Endothelial cell of umbilical vein (primary cell): ENCODE results near the gene EARS2. TPM values are rescaled to one million over a fixed set of nuclear protein-coding genes. Genes with fewer than 3 reads are reported as not detected.

Source experiments
- BruUV-seq: library from RNA; stranded (reverse); fragments of 400-500 nt; replicated peaks from 2 replicates; lab custom pipeline; 2021; lab: Mats Ljungman, UMichigan
- CTCF ChIA-PET: fragments of 300-600, 350-600 bp; sonication (Branson Sonifier 250); formaldehyde crosslinking; loops from one replicate; lab custom pipeline; 2021; ENCODE audit warnings: antibody characterized with exemption, inconsistent platforms; lab: Charles Lee
- POLR2A ChIA-PET: fragments of 300-600, 350-600 bp; sonication (Branson Sonifier 250); formaldehyde crosslinking; loops from one replicate; lab custom pipeline; 2021; ENCODE audit warnings: antibody characterized with exemption, inconsistent platforms; lab: Charles Lee
- DNase-seq: peaks from one replicate; pipeline ENCODE4 v3.0.0-alpha.2; 2011; ENCODE audit warnings: low read depth, low spot score
- FAIRE-seq: peaks from 2 replicates; lab custom pipeline; 2011; peaks lifted over from hg19 to GRCh38; lab: Jason Lieb, UNC
- H2AFZ ChIP-seq: 2 replicates; pipeline ENCODE4 v1.6.0; 2012; ENCODE audit warnings: low read depth, low read length, control low read depth, inconsistent platforms
- H3K27ac ChIP-seq: 2 replicates; pipeline ENCODE4 v1.5.1; 2011; ENCODE audit warnings: low read depth, mild to moderate bottlenecking, control low read depth, low read length, moderate library complexity; ENCODE audit not compliant: insufficient read depth
- H3K27me3 ChIP-seq, 2 experiments: 2 replicates each; pipeline versions ENCODE4 v1.6.0 to v1.6.1; 2011; ENCODE audit warnings: low read length in 2 of 2, mixed read lengths in 1 of 2; ENCODE audit not compliant: control insufficient read depth in 2 of 2, insufficient read depth in 2 of 2
- H3K36me3 ChIP-seq, 2 experiments: 2 replicates in 1 of 2; 3 replicates in 1 of 2; pipeline ENCODE4 v1.5.1; 2011; ENCODE audit warnings: low read length in 2 of 2, mild to moderate bottlenecking in 1 of 2, moderate library complexity in 1 of 2; ENCODE audit not compliant: control insufficient read depth in 2 of 2, insufficient read depth in 2 of 2; ENCODE audit errors: extremely low read depth in 1 of 2
- H3K4me1 ChIP-seq: 3 replicates; pipeline ENCODE4 v1.5.1; 2011; ENCODE audit warnings: mild to moderate bottlenecking, low read length; ENCODE audit not compliant: control insufficient read depth, insufficient read depth; ENCODE audit errors: extremely low read depth
- H3K4me2 ChIP-seq: 2 replicates; pipeline ENCODE4 v1.6.1; 2011; ENCODE audit warnings: low read length, control low read depth, mixed read lengths; ENCODE audit not compliant: insufficient read depth
- H3K4me3 ChIP-seq, 3 experiments: fragments of 200-600 bp in 1 of 3; sonication (generic), shearing (Covaris generic) in 1 of 3; replicated peaks in 1 of 3; 2 replicates each; pipeline ENCODE4 v1.5.1; 2011 to 2016; ENCODE audit warnings: control low read depth in 3 of 3, low read length in 3 of 3, mild to moderate bottlenecking in 2 of 3, inconsistent platforms in 1 of 3, low read depth in 1 of 3, moderate library complexity in 1 of 3; ENCODE audit not compliant: insufficient read depth in 1 of 3
- H3K79me2 ChIP-seq: 2 replicates; pipeline ENCODE4 v1.6.0; 2012; ENCODE audit warnings: low read length, inconsistent platforms; ENCODE audit not compliant: control insufficient read depth, insufficient read depth
- H3K9ac ChIP-seq: replicated peaks from 2 replicates; pipeline ENCODE3; 2011; ENCODE audit warnings: low read length, control low read depth; ENCODE audit not compliant: insufficient read depth; ENCODE audit errors: extremely low read depth
- H3K9me1 ChIP-seq: replicated peaks from 3 replicates; pipeline ENCODE4 v1.6.0; 2011; ENCODE audit warnings: mild to moderate bottlenecking, low read length; ENCODE audit not compliant: control insufficient read depth, insufficient read depth; ENCODE audit errors: extremely low read depth
- H3K9me3 ChIP-seq: replicated peaks from 2 replicates; pipeline ENCODE4 v1.5.1; 2012; ENCODE audit warnings: low read length, inconsistent platforms; ENCODE audit not compliant: control insufficient read depth, insufficient read depth
- H4K20me1 ChIP-seq: replicated peaks from 2 replicates; pipeline ENCODE3; 2011; ENCODE audit warnings: mild to moderate bottlenecking, low read length; ENCODE audit not compliant: control insufficient read depth, insufficient read depth; ENCODE audit errors: extremely low read depth
- CTCF ChIP-seq, 2 donors: IDR thresholded peaks; 1 replicate in 1 of 2; 2 replicates in 1 of 2; pipeline ENCODE4 v1.5.1; 2011; ENCODE audit warnings: low read length in 2 of 2, mild to moderate bottlenecking in 2 of 2, moderate library complexity in 2 of 2, control low read depth in 1 of 2, inconsistent platforms in 1 of 2, low read depth in 1 of 2; ENCODE audit not compliant: insufficient read depth in 1 of 2; ENCODE audit errors: extremely low read depth in 1 of 2
- dilution Hi-C: fragments of 300-500 bp; cut with MboI; formaldehyde crosslinking; loops from one replicate; pipeline ENCODE4 v1.15.0; 2019; ENCODE audit warnings: low sequenced_read_pairs; ENCODE audit not compliant: extremely low pct_ligation_motif_present
- intact Hi-C: fragments of 100-400 bp; cut with micrococcal nuclease; formaldehyde crosslinking; loops from one replicate; pipeline ENCODE4 v1.10.0; 2022
- polyA plus RNA-seq, 4 experiments: library from polyadenylated mRNA; depleted of rRNA in 3 of 4; stranded (reverse) in 3 of 4; unstranded in 1 of 4; fragments of >200 nt; gene quantifications; 2 replicates each; pipeline versions ENCODE4 v1.2.1 to v1.2.3, GENCODE V29; 2011 to 2012; ENCODE audit warnings: missing spikeins in 1 of 4
- total RNA-seq: library from RNA; stranded (reverse); gene quantifications from 2 replicates; pipeline ENCODE4 v1.2.3, GENCODE V29; 2021
- TF ChIP-seq, protein P1 (sequence below): IDR thresholded peaks from 2 replicates; pipeline ENCODE4 v1.6.1; 2011; ENCODE audit not compliant: insufficient read depth, insufficient read length

EARS2 gene
- total and polyA plus RNA-seq, 2 donors (not counting 3 experiments of a cell fraction or from before 2014, with no cell fraction given) = 14.7 to 21.6 TPM

GRCh38 chr16:23572394-23572793, 15.2 kb upstream of the EARS2 start:
- dilution Hi-C loops = no loop called here

More at GRCh38 chr16:23572394-23572793, 15.2 kb upstream of the EARS2 start:
- Histone ChIP-seq H3K4me1 (no peaks in the 10 kb centered on the region), H3K79me2 (no peaks in the 10 kb centered on the region), H3K4me3 (no peak overlapping the region), H2AFZ (no peak overlapping the region), H3K27ac (no peak overlapping the region), H3K9me3 (no peaks in the 10 kb centered on the region), H3K4me2 (no peak overlapping the region), H4K20me1 (no peaks in the 10 kb centered on the region), H3K36me3 (peaks cover 2 to 37% of the 10 kb centered on the region in 2 experiments), H3K27me3 (no peaks in the 10 kb centered on the region), H3K9me1 (no peaks in the 10 kb centered on the region), H3K9ac (no peak overlapping the region)
- TF ChIP-seq CTCF (IDR thresholded peaks at IDR 0.05; ENCODE audit: extremely low read depth in 1 of 2, insufficient read depth in 1 of 2, low read depth in 1 of 2, low read length in 2 of 2) = no peak
- TF ChIP-seq, protein P1, sequence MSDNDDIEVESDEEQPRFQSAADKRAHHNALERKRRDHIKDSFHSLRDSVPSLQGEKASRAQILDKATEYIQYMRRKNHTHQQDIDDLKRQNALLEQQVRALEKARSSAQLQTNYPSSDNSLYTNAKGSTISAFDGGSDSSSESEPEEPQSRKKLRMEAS = no peak
- BruUV-seq = no TSS peak
- ChIA-PET CTCF (no interaction called here), POLR2A (no interaction called here)
- no peak for FAIRE-seq
- no peak for DNase-seq
- intact Hi-C loops = no loop called here
